ENCODE measurements around the gene GPS1. TPM values are rescaled to one million over a fixed set of nuclear protein-coding genes. Genes with fewer than 3 reads are reported as not detected.

GPS1 gene
- total RNA-seq, 2 experiments from 2014 or later: 82.7 to 88.6 TPM

GRCh38 chr17:82053130-82053529 lies 1.4 kb downstream of the GPS1 start:
- H3K27ac Mint-ChIP-seq: peak overlapping the region; percentile 25
- CTCF ChIA-PET: no interaction called here
- no peak for TF ChIP-seq CTCF (IDR thresholded peaks at IDR 0.05)
- no peaks in the 10 kb centered on the region for H3K27me3 Mint-ChIP-seq
- no peaks in the 10 kb centered on the region for H3K9me3 Mint-ChIP-seq
- POLR2A ChIA-PET: interaction anchor here (1.3 to 9.3 kb wide), 4 partner anchors 11 to 39 kb away, joined by 4 to 98 read pairs (median 4); partner anchors contain the start of gene DUS1L
- intact Hi-C loops (cut with micrococcal nuclease): no loop called here
- DNase-seq: no peak
- peaks cover 19% of the 10 kb centered on the region for H3K4me1 Mint-ChIP-seq (ENCODE audit: low read depth)
- peaks cover 2% of the 10 kb centered on the region for H3K36me3 Mint-ChIP-seq (ENCODE audit: low read depth)
- H3K4me3 Mint-ChIP-seq: peak overlapping the region; percentile 82
- no peak for ATAC-seq

GRCh38 chr17:82053556-82054263 lies 2.0 kb downstream of the GPS1 start:
- ChIA-PET CTCF (no interaction called here), POLR2A (interaction anchor here (0.7 to 9.3 kb wide), 4 partner anchors 10 to 38 kb away, joined by 4 to 98 read pairs (median 4); partner anchors contain the start of gene DUS1L)
- Mint-ChIP-seq H3K36me3 (ENCODE audit: low read depth) (peaks cover 2% of the 10 kb centered on the region), H3K27me3 (no peaks in the 10 kb centered on the region), H3K4me3 (peak overlapping the region; percentile 82), H3K9me3 (no peaks in the 10 kb centered on the region), H3K4me1 (ENCODE audit: low read depth) (peaks cover 19% of the 10 kb centered on the region), H3K27ac (peak overlapping the region; percentile 25)
- no peak for TF ChIP-seq CTCF (IDR thresholded peaks at IDR 0.05)
- no peak for DNase-seq
- no peak for ATAC-seq
- intact Hi-C loops (cut with micrococcal nuclease): no loop called here

GRCh38 chr17:82054351-82055022 lies 2.8 kb downstream of the GPS1 start:
- H3K27me3 Mint-ChIP-seq: no peaks in the 10 kb centered on the region
- ATAC-seq (no peak), DNase-seq (no peak)
- peak overlapping the region; percentile 16 for H3K27ac Mint-ChIP-seq
- ChIA-PET CTCF (no interaction called here), POLR2A (interaction anchor here (1.1 to 9.3 kb wide), 4 partner anchors 9 to 73 kb away, joined by 3 to 98 read pairs (median 4); partner anchors contain the start of gene DUS1L)
- H3K9me3 Mint-ChIP-seq: no peaks in the 10 kb centered on the region
- H3K36me3 Mint-ChIP-seq (ENCODE audit: low read depth): peaks cover 2% of the 10 kb centered on the region
- intact Hi-C loops (cut with micrococcal nuclease): no loop called here
- peaks cover 19% of the 10 kb centered on the region for H3K4me1 Mint-ChIP-seq (ENCODE audit: low read depth)
- H3K4me3 Mint-ChIP-seq: no peak overlapping the region
- TF ChIP-seq CTCF (IDR thresholded peaks at IDR 0.05): no peak

- POLR2A ChIA-PET: interaction anchor here (0.9 to 9.3 kb wide), 5 partner anchors 9 to 72 kb away, joined by 3 to 98 read pairs (median 4); partner anchors contain the start of gene DUS1L
Observed at GRCh38 chr17:82055023-82055964, 3.6 kb downstream of the GPS1 start.

More at GRCh38 chr17:82055023-82055964, 3.6 kb downstream of the GPS1 start:
- peaks cover 16% of the 10 kb centered on the region for H3K4me1 Mint-ChIP-seq (ENCODE audit: low read depth)
- DNase-seq (no peak), ATAC-seq (no peak)
- no peak for TF ChIP-seq CTCF (IDR thresholded peaks at IDR 0.05)
- intact Hi-C loops (cut with micrococcal nuclease): no loop called here
- no peaks in the 10 kb centered on the region for H3K9me3 Mint-ChIP-seq
- CTCF ChIA-PET: interaction anchor here (1.3 kb wide), 1 partner anchor 26 kb away, joined by 4 read pairs; no protein-coding TSS in a partner anchor
- peak overlapping the region; percentile 16 for H3K27ac Mint-ChIP-seq
- H3K36me3 Mint-ChIP-seq (ENCODE audit: low read depth): peaks cover 3% of the 10 kb centered on the region
- no peak overlapping the region for H3K4me3 Mint-ChIP-seq
- no peaks in the 10 kb centered on the region for H3K27me3 Mint-ChIP-seq
